ENCODE data around the gene OPA1.

Gene OPA1

GRCh38 chr3:193736616-193737015 lies 143.6 kb downstream of the OPA1 start:
- H3K4me1 ChIP-seq (ENCODE audit: low read length), result peaks cover 8% of the 10 kb centered on the region
- no peak for TF ChIP-seq EZH2phosphoT487 (IDR thresholded peaks at IDR 0.05; ENCODE audit: low read length)
- TF ChIP-seq CTCF (IDR thresholded peaks at IDR 0.05; ENCODE audit: low read length), result no peak
- TF ChIP-seq EZH2 (optimal IDR thresholded peaks at IDR 0.05; ENCODE audit: low read depth, low read length), result no peak
- H3K27ac ChIP-seq (ENCODE audit: low read length), result no peak overlapping the region
- no peak overlapping the region for H3K9ac ChIP-seq (ENCODE audit: low read length)
- no peak overlapping the region for H2AFZ ChIP-seq (ENCODE audit: low read length)
- no peak overlapping the region for H3K4me3 ChIP-seq (ENCODE audit: low read length)
- H3K9me2 ChIP-seq (replicated peaks; ENCODE audit: insufficient read depth, low read length), result no peaks in the 10 kb centered on the region
- no peak for DNase-seq
- 0 out of 2 replicates have a peak, but pooled peaks cover 4% of the 10 kb centered on the region for H3F3A ChIP-seq (ENCODE audit: insufficient read depth, low read length)
- H3K4me2 ChIP-seq (ENCODE audit: low read depth, low read length), result no peak overlapping the region
- H3K27me3 ChIP-seq (replicated peaks; ENCODE audit: insufficient read depth, low read length), result no peaks in the 10 kb centered on the region
- no peaks in the 10 kb centered on the region for H4K20me1 ChIP-seq (ENCODE audit: insufficient read depth, low read length)
- no peaks in the 10 kb centered on the region for H3K36me3 ChIP-seq (replicated peaks; ENCODE audit: insufficient read depth, low read length)
- no peaks in the 10 kb centered on the region for H3K9me3 ChIP-seq (replicated peaks; ENCODE audit: insufficient read depth, low read length)
- no peaks in the 10 kb centered on the region for H3K79me2 ChIP-seq (ENCODE audit: low read length)

- no peak overlapping the region for H3K4me3 ChIP-seq (ENCODE audit: low read length)
- H3F3A ChIP-seq (ENCODE audit: insufficient read depth, low read length), result peaks cover 5% of the 10 kb centered on the region
- no peaks in the 10 kb centered on the region for H4K20me1 ChIP-seq (ENCODE audit: insufficient read depth, low read length)
- no peak overlapping the region for H2AFZ ChIP-seq (ENCODE audit: low read length)
- no peaks in the 10 kb centered on the region for H3K36me3 ChIP-seq (replicated peaks; ENCODE audit: insufficient read depth, low read length)
- H3K9me2 ChIP-seq (replicated peaks; ENCODE audit: insufficient read depth, low read length), result no peaks in the 10 kb centered on the region
- H3K9ac ChIP-seq (ENCODE audit: low read length), result no peak overlapping the region
- no peaks in the 10 kb centered on the region for H3K27me3 ChIP-seq (replicated peaks; ENCODE audit: insufficient read depth, low read length)
- no peaks in the 10 kb centered on the region for H3K79me2 ChIP-seq (ENCODE audit: low read length)
- no peak overlapping the region for H3K4me2 ChIP-seq (ENCODE audit: low read depth, low read length)
- H3K4me1 ChIP-seq (ENCODE audit: low read length), result peaks cover 8% of the 10 kb centered on the region
- H3K9me3 ChIP-seq (replicated peaks; ENCODE audit: insufficient read depth, low read length), result no peaks in the 10 kb centered on the region
- no peak for TF ChIP-seq CTCF (IDR thresholded peaks at IDR 0.05; ENCODE audit: low read length)
- TF ChIP-seq EZH2phosphoT487 (IDR thresholded peaks at IDR 0.05; ENCODE audit: low read length), result no peak
- TF ChIP-seq EZH2 (optimal IDR thresholded peaks at IDR 0.05; ENCODE audit: low read depth, low read length), result no peak
- H3K27ac ChIP-seq (ENCODE audit: low read length), result no peak overlapping the region
- DNase-seq, result no peak
These were observed 144.3 kb downstream of the OPA1 start for GRCh38 chr3:193737191-193737751.

GRCh38 chr3:193742628-193743027 lies 149.6 kb downstream of the OPA1 start:
- DNase-seq, result peak; percentile 91
- Histone ChIP-seq H3K4me2 (ENCODE audit: low read depth, low read length) (peak overlapping the region; percentile 76), H3K9me3 (replicated peaks; ENCODE audit: insufficient read depth, low read length) (no peaks in the 10 kb centered on the region), H3K4me3 (ENCODE audit: low read length) (peak overlapping the region; percentile 44), H3K4me1 (ENCODE audit: low read length) (peaks cover 19% of the 10 kb centered on the region), H3F3A (ENCODE audit: insufficient read depth, low read length) (peaks cover 24% of the 10 kb centered on the region), H2AFZ (ENCODE audit: low read length) (peak overlapping the region; percentile 39), H3K79me2 (ENCODE audit: low read length) (no peaks in the 10 kb centered on the region), H3K27me3 (replicated peaks; ENCODE audit: insufficient read depth, low read length) (no peaks in the 10 kb centered on the region), H3K36me3 (replicated peaks; ENCODE audit: insufficient read depth, low read length) (no peaks in the 10 kb centered on the region), H4K20me1 (ENCODE audit: insufficient read depth, low read length) (no peaks in the 10 kb centered on the region), H3K27ac (ENCODE audit: low read length) (peak overlapping the region; percentile 76), H3K9me2 (replicated peaks; ENCODE audit: insufficient read depth, low read length) (no peaks in the 10 kb centered on the region), H3K9ac (ENCODE audit: low read length) (peak overlapping the region; percentile 52)
- TF ChIP-seq CTCF (IDR thresholded peaks at IDR 0.05; ENCODE audit: low read length) (no peak), EZH2 (optimal IDR thresholded peaks at IDR 0.05; ENCODE audit: low read depth, low read length) (no peak), EZH2phosphoT487 (IDR thresholded peaks at IDR 0.05; ENCODE audit: low read length) (no peak)
